ENCODE data around the gene USP15. TPM values are rescaled to one million over a fixed set of nuclear protein-coding genes. Genes with fewer than 3 reads are reported as not detected.

USP15 gene
- total and polyA plus RNA-seq, 2 donors from 2014 or later: 31.7 to 62.8 TPM

GRCh38 chr12:62268956-62269355 lies 8.8 kb downstream of the USP15 start:
- DNase-seq (no peak), FAIRE-seq (no peak)
- Histone ChIP-seq H3K27ac (ENCODE audit: low read depth in 2 of 2, low read length in 2 of 2) (no peak overlapping the region), H3K4me3 (ENCODE audit: low read length in 3 of 3) (no peak overlapping the region), H3K9me3 (ENCODE audit: control insufficient read depth in 2 of 3, insufficient read depth in 1 of 3, low read length in 3 of 3) (no peaks in the 10 kb centered on the region), H3K27me3 (ENCODE audit: control insufficient read depth, insufficient read depth, low read length) (no peaks in the 10 kb centered on the region), H3K36me3 (ENCODE audit: control insufficient read depth in 2 of 3, insufficient read depth in 3 of 3, low read length in 3 of 3) (no peaks in the 10 kb centered on the region), H3K9ac (ENCODE audit: low read length in 3 of 3) (no peak overlapping the region), H3K4me1 (ENCODE audit: control insufficient read depth in 2 of 3, insufficient read depth in 2 of 3, low read depth in 1 of 3, low read length in 3 of 3) (no peaks in the 10 kb centered on the region)
- TF ChIP-seq, protein P1, sequence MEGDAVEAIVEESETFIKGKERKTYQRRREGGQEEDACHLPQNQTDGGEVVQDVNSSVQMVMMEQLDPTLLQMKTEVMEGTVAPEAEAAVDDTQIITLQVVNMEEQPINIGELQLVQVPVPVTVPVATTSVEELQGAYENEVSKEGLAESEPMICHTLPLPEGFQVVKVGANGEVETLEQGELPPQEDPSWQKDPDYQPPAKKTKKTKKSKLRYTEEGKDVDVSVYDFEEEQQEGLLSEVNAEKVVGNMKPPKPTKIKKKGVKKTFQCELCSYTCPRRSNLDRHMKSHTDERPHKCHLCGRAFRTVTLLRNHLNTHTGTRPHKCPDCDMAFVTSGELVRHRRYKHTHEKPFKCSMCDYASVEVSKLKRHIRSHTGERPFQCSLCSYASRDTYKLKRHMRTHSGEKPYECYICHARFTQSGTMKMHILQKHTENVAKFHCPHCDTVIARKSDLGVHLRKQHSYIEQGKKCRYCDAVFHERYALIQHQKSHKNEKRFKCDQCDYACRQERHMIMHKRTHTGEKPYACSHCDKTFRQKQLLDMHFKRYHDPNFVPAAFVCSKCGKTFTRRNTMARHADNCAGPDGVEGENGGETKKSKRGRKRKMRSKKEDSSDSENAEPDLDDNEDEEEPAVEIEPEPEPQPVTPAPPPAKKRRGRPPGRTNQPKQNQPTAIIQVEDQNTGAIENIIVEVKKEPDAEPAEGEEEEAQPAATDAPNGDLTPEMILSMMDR (IDR thresholded peaks at IDR 0.05; ENCODE audit: borderline replicate concordance, extremely low read depth, insufficient read depth): no peak
- intact Hi-C loops (cut with DNase I): no loop called here

- H3K27me3 ChIP-seq (ENCODE audit: control insufficient read depth, insufficient read depth, low read length): no peaks in the 10 kb centered on the region
- TF ChIP-seq, protein P1 (IDR thresholded peaks at IDR 0.05; ENCODE audit: borderline replicate concordance, extremely low read depth, insufficient read depth): no peak
- FAIRE-seq: no peak
- H3K4me3 ChIP-seq (ENCODE audit: low read length in 3 of 3): no peak overlapping the region
- H3K9ac ChIP-seq (ENCODE audit: low read length in 3 of 3): no peak overlapping the region
- H3K36me3 ChIP-seq (ENCODE audit: control insufficient read depth in 2 of 3, insufficient read depth in 3 of 3, low read length in 3 of 3): no peaks in the 10 kb centered on the region
- no peaks in the 10 kb centered on the region for H3K9me3 ChIP-seq (ENCODE audit: control insufficient read depth in 2 of 3, insufficient read depth in 1 of 3, low read length in 3 of 3)
- intact Hi-C loops (cut with DNase I): no loop called here
- no peak for DNase-seq
- no peak overlapping the region for H3K27ac ChIP-seq (ENCODE audit: low read depth in 2 of 2, low read length in 2 of 2)
- H3K4me1 ChIP-seq (ENCODE audit: control insufficient read depth in 2 of 3, insufficient read depth in 2 of 3, low read depth in 1 of 3, low read length in 3 of 3): peaks cover 0 to 4% (median 0%) of the 10 kb centered on the region in 3 donors
These were observed 9.4 kb downstream of the USP15 start for GRCh38 chr12:62269464-62270228.

DNA sequence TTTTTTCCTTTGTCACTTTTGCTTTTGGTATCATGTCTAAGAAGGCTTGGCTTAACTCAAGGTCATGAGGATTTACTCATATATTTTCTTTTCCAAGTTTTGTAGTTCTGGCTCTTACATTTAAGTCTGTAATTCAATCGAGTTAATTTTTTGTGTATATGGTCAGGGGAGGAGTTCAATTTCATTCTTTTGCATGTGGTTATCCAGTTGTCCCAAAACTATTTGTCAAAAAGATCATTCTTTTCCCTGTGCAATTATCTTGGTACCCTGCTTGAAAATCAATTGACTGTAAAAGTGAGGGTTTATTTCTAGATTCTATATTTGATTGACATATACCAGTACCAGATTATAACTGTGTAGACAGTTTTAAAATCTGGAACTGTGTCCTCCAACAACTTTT lies 10.2 kb downstream of the USP15 start:
- FAIRE-seq (no peak), DNase-seq (no peak)
- no peaks in the 10 kb centered on the region for H3K9me3 ChIP-seq (ENCODE audit: control insufficient read depth in 2 of 3, insufficient read depth in 1 of 3, low read length in 3 of 3)
- no peak overlapping the region for H3K27ac ChIP-seq (ENCODE audit: low read depth in 2 of 2, low read length in 2 of 2)
- H3K4me1 ChIP-seq (ENCODE audit: control insufficient read depth in 2 of 3, insufficient read depth in 2 of 3, low read depth in 1 of 3, low read length in 3 of 3): peaks cover 0 to 4% (median 0%) of the 10 kb centered on the region in 3 donors
- TF ChIP-seq, protein P1 (IDR thresholded peaks at IDR 0.05; ENCODE audit: borderline replicate concordance, extremely low read depth, insufficient read depth): no peak
- no peak overlapping the region for H3K9ac ChIP-seq (ENCODE audit: low read length in 3 of 3)
- no peaks in the 10 kb centered on the region for H3K27me3 ChIP-seq (ENCODE audit: control insufficient read depth, insufficient read depth, low read length)
- no peak overlapping the region for H3K4me3 ChIP-seq (ENCODE audit: low read length in 3 of 3)
- no peaks in the 10 kb centered on the region for H3K36me3 ChIP-seq (ENCODE audit: control insufficient read depth in 2 of 3, insufficient read depth in 3 of 3, low read length in 3 of 3)
- intact Hi-C loops (cut with DNase I): no loop called here
